ENCODE results near the gene CNTNAP5.

The CNTNAP5 gene

GRCh38 chr2:124566518-124566970 lies 541.5 kb downstream of the CNTNAP5 start:
- Mint-ChIP-seq H3K4me3 (no peak overlapping the region), H3K36me3 (no peaks in the 10 kb centered on the region), H3K9me3 (peaks cover 27% of the 10 kb centered on the region), H3K27ac (no peak overlapping the region), H3K4me1 (no peaks in the 10 kb centered on the region)
- DNase-seq (ENCODE audit: low spot score in 2 of 2) (no peak), ATAC-seq (no peak)

- no peaks in the 10 kb centered on the region for H3K36me3 Mint-ChIP-seq
- H3K9me3 Mint-ChIP-seq = peaks cover 25% of the 10 kb centered on the region
- DNase-seq (ENCODE audit: low spot score in 2 of 2) (no peak), ATAC-seq (no peak)
- H3K27ac Mint-ChIP-seq = no peak overlapping the region
- H3K4me1 Mint-ChIP-seq = no peaks in the 10 kb centered on the region
- H3K4me3 Mint-ChIP-seq = no peak overlapping the region
Observed at GRCh38 chr2:124570872-124571271, 545.8 kb downstream of the CNTNAP5 start.

GRCh38 chr2:124571836-124572235 lies 546.7 kb downstream of the CNTNAP5 start:
- no peak for DNase-seq (ENCODE audit: low spot score in 2 of 2)
- Mint-ChIP-seq H3K4me1 (no peaks in the 10 kb centered on the region), H3K4me3 (no peak overlapping the region), H3K27ac (no peak overlapping the region), H3K9me3 (peaks cover 25% of the 10 kb centered on the region), H3K36me3 (no peaks in the 10 kb centered on the region)
- ATAC-seq = no peak

GRCh38 chr2:124572934-124573634 lies 548.0 kb downstream of the CNTNAP5 start:
- H3K27ac Mint-ChIP-seq = no peak overlapping the region
- no peak overlapping the region for H3K4me3 Mint-ChIP-seq
- ATAC-seq (no peak), DNase-seq (ENCODE audit: low spot score in 2 of 2) (no peak)
- no peaks in the 10 kb centered on the region for H3K4me1 Mint-ChIP-seq
- H3K36me3 Mint-ChIP-seq = no peaks in the 10 kb centered on the region
- H3K9me3 Mint-ChIP-seq = peaks cover 23% of the 10 kb centered on the region

GRCh38 chr2:124575497-124575896 lies 550.4 kb downstream of the CNTNAP5 start:
- no peak for ATAC-seq

GRCh38 chr2:124580263-124580662 lies 555.2 kb downstream of the CNTNAP5 start:
- no peak overlapping the region for H3K4me3 Mint-ChIP-seq
- ATAC-seq (no peak), DNase-seq (ENCODE audit: low spot score in 2 of 2) (no peak)
- no peak overlapping the region for H3K27ac Mint-ChIP-seq
- H3K4me1 Mint-ChIP-seq = no peaks in the 10 kb centered on the region
- peaks cover 16% of the 10 kb centered on the region for H3K9me3 Mint-ChIP-seq
- no peaks in the 10 kb centered on the region for H3K36me3 Mint-ChIP-seq

More at GRCh38 chr2:124575497-124575896, 550.4 kb downstream of the CNTNAP5 start:
- no peak for DNase-seq (ENCODE audit: low spot score in 2 of 2)
- H3K4me3 Mint-ChIP-seq = no peak overlapping the region
- no peaks in the 10 kb centered on the region for H3K4me1 Mint-ChIP-seq
- no peaks in the 10 kb centered on the region for H3K36me3 Mint-ChIP-seq
- no peak overlapping the region for H3K27ac Mint-ChIP-seq
- peaks cover 17% of the 10 kb centered on the region for H3K9me3 Mint-ChIP-seq

- no peak overlapping the region for H3K4me3 Mint-ChIP-seq
- ATAC-seq (no peak), DNase-seq (ENCODE audit: low spot score in 2 of 2) (no peak)
- no peaks in the 10 kb centered on the region for H3K36me3 Mint-ChIP-seq
- H3K4me1 Mint-ChIP-seq = no peaks in the 10 kb centered on the region
- H3K27ac Mint-ChIP-seq = no peak overlapping the region
- H3K9me3 Mint-ChIP-seq = peaks cover 19% of the 10 kb centered on the region
Observed at GRCh38 chr2:124582387-124582786, 557.3 kb downstream of the CNTNAP5 start.

- H3K4me3 Mint-ChIP-seq = no peak overlapping the region
- H3K9me3 Mint-ChIP-seq = peaks cover 14% of the 10 kb centered on the region
- no peak overlapping the region for H3K27ac Mint-ChIP-seq
- H3K4me1 Mint-ChIP-seq = no peaks in the 10 kb centered on the region
- no peak for ATAC-seq
- DNase-seq (ENCODE audit: low spot score in 2 of 2) = no peak
- no peaks in the 10 kb centered on the region for H3K36me3 Mint-ChIP-seq
Observed at GRCh38 chr2:124584615-124585014, 559.5 kb downstream of the CNTNAP5 start.

- no peak overlapping the region for H3K4me3 Mint-ChIP-seq
Observed at GRCh38 chr2:124585277-124585676, 560.2 kb downstream of the CNTNAP5 start.

GRCh38 chr2:124586210-124586609 lies 561.1 kb downstream of the CNTNAP5 start:
- no peaks in the 10 kb centered on the region for H3K4me1 Mint-ChIP-seq
- H3K4me3 Mint-ChIP-seq = no peak overlapping the region
- ATAC-seq (no peak), DNase-seq (ENCODE audit: low spot score in 2 of 2) (no peak)
- H3K27ac Mint-ChIP-seq = no peak overlapping the region
- peaks cover 15% of the 10 kb centered on the region for H3K9me3 Mint-ChIP-seq
- H3K36me3 Mint-ChIP-seq = no peaks in the 10 kb centered on the region

More at GRCh38 chr2:124585277-124585676, 560.2 kb downstream of the CNTNAP5 start:
- Mint-ChIP-seq H3K36me3 (no peaks in the 10 kb centered on the region), H3K9me3 (peaks cover 19% of the 10 kb centered on the region), H3K27ac (no peak overlapping the region), H3K4me1 (no peaks in the 10 kb centered on the region)
- ATAC-seq (no peak), DNase-seq (ENCODE audit: low spot score in 2 of 2) (no peak)

GRCh38 chr2:124586835-124587234 lies 561.7 kb downstream of the CNTNAP5 start:
- H3K4me3 Mint-ChIP-seq = no peak overlapping the region
- no peaks in the 10 kb centered on the region for H3K4me1 Mint-ChIP-seq
- DNase-seq (ENCODE audit: low spot score in 2 of 2) (no peak), ATAC-seq (no peak)
- no peak overlapping the region for H3K27ac Mint-ChIP-seq
- H3K9me3 Mint-ChIP-seq = peaks cover 18% of the 10 kb centered on the region
- H3K36me3 Mint-ChIP-seq = no peaks in the 10 kb centered on the region

GRCh38 chr2:124589971-124590370 lies 564.9 kb downstream of the CNTNAP5 start:
- peaks cover 19% of the 10 kb centered on the region for H3K9me3 Mint-ChIP-seq
- H3K36me3 Mint-ChIP-seq = no peaks in the 10 kb centered on the region
- H3K4me1 Mint-ChIP-seq = no peaks in the 10 kb centered on the region
- no peak for ATAC-seq
- DNase-seq (ENCODE audit: low spot score in 2 of 2) = no peak
- no peak overlapping the region for H3K27ac Mint-ChIP-seq
- H3K4me3 Mint-ChIP-seq = no peak overlapping the region

- Mint-ChIP-seq H3K4me3 (no peak overlapping the region), H3K27ac (no peak overlapping the region), H3K9me3 (peaks cover 15% of the 10 kb centered on the region), H3K36me3 (no peaks in the 10 kb centered on the region), H3K4me1 (no peaks in the 10 kb centered on the region)
- DNase-seq (ENCODE audit: low spot score in 2 of 2) = no peak
- ATAC-seq = no peak
Observed at GRCh38 chr2:124602759-124603158, 577.7 kb downstream of the CNTNAP5 start.

- peaks cover 15% of the 10 kb centered on the region for H3K9me3 Mint-ChIP-seq
- no peak for DNase-seq (ENCODE audit: low spot score in 2 of 2)
- no peak overlapping the region for H3K4me3 Mint-ChIP-seq
- no peaks in the 10 kb centered on the region for H3K36me3 Mint-ChIP-seq
- no peaks in the 10 kb centered on the region for H3K4me1 Mint-ChIP-seq
- H3K27ac Mint-ChIP-seq = no peak overlapping the region
- no peak for ATAC-seq
Observed at GRCh38 chr2:124604940-124605339, 579.9 kb downstream of the CNTNAP5 start.

GRCh38 chr2:124607679-124608078 lies 582.6 kb downstream of the CNTNAP5 start:
- H3K9me3 Mint-ChIP-seq = peaks cover 7% of the 10 kb centered on the region
- no peak overlapping the region for H3K27ac Mint-ChIP-seq
- H3K36me3 Mint-ChIP-seq = no peaks in the 10 kb centered on the region
- no peaks in the 10 kb centered on the region for H3K4me1 Mint-ChIP-seq
- DNase-seq (ENCODE audit: low spot score in 2 of 2) (no peak), ATAC-seq (no peak)
- H3K4me3 Mint-ChIP-seq = no peak overlapping the region

GRCh38 chr2:124609667-124610066 lies 584.6 kb downstream of the CNTNAP5 start:
- peaks cover 7% of the 10 kb centered on the region for H3K9me3 Mint-ChIP-seq
- DNase-seq (ENCODE audit: low spot score in 2 of 2) (no peak), ATAC-seq (no peak)
- no peak overlapping the region for H3K4me3 Mint-ChIP-seq
- no peak overlapping the region for H3K27ac Mint-ChIP-seq
- no peaks in the 10 kb centered on the region for H3K4me1 Mint-ChIP-seq
- no peaks in the 10 kb centered on the region for H3K36me3 Mint-ChIP-seq

Measured in stimulated activated effector memory CD8-positive, alpha-beta T cell treated with anti-CD3 and anti-CD28 coated beads, Interleukin-12 subunit alpha, Interleukin-12 subunit beta, amount 100 ng/mL, for 72 hours (primary cell).